ENCODE results near the gene AK1.

Gene AK1

DNA sequence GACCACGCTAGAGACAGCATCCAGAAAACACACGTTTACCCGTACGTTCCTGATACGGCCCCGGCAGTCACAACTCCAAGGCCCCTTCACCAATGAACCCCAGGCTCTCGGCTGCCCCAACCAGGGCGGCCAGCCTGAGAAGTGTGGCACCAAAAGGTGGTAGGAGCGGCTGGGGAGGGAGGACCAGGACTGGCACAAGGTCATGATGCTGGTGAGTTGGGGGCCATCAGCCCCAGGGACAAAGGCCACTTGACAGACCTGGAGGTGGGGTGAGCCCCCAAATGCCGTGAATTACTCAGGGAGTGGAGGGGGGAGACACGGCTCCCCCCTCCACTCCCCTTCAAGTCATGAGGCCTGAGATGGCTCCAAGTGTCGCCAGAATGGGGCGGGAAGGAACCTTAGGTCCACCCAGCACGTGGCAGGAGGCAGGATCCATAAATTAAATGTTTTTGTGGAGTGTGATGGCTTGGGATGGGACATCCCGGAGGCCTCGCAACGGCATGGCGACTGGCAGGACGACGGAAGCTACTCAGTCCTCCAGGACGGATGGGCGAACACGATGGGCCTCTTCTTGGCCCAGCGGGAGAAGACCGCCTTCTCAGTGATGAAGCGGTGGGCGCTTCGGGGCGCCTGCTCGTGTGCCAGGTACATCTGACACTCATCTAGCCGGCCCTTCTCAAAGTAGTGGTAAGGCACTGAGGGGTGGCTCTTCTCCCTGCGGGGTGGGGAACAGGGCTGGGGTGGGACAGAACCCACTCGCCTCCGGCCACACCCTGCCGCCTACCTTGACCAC is 30.6 kb upstream of the AK1 start:
- DNase-seq, result no peak

DNA sequence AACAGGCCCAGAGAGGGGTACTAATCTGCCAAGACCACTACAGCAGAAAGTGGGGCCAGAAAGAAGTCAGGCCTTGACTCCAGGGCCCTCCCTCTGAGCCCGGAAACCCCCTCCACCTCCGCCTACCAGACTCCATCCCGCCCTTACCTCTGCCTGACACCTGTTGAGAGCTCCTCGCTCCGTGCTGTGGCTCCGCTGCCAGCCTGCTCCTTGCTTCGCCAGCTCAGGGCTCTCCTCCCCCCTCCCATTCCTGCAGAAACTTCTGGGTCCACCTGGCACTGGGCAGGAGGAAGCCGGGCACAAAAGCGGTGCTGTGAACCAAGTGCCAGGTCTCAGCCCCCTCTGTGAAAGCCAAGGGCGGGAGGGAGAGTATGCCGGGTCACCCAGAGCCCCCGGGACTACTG is 28.3 kb upstream of the AK1 start:
- peak; percentile 80 for DNase-seq

DNA sequence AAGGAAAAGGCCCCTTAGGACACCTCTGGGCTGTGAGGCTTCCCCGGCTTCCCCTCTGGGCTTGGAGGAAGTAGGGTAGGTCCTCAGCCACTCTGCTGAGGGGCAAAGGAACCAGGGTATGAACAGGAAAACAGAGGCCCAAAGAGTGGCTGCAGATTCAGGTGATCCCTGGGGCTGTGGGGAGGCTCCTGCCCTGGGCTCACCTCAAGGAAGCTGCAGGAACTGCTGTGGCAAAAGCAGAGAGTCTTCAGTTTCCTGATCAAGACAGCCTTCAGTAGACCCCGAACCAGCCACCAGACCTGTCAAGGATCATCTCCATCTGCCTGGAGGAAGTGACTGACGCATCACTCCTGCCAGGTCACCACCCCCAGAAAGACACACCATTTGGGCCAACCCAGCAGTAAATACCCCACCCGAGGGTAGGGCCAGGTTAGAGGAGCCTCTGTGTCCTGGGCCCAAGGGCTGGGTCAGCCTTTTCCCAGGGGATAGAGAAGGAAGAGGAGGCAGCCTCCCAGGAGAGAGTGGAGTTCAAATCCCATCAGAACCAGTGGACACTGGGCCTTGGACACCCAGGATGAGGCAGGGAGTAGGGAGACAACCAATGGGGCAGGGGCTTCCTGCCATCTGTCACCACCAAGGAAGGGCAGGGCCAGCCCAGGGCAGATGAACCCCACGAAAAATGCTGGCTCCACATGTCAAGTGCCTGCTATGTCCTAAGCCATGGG is 27.7 kb upstream of the AK1 start:
- peak; percentile 73 for DNase-seq

DNA sequence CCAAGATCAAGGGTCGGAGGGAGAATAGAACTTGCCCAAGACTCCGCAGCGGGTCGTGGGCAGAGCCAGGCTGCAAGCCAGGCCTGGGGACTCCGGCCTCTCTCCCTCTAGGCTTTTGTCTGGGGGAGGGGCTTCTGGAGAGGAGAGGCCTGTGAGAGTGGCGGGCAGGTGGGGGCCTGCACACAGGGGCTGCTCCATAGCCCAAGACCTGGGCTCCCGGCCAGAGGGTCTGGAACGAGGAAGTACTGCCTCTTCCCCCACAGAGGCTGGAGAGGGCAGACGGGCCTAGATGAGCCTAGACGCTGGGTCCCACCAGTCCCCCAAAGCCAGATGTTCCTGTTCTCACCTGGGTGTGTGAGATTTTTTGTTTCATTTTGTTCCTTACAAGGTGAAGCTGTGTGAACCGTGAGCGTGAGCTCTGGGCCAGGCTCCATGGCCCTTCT is 27.1 kb upstream of the AK1 start:
- no peak for DNase-seq

DNA sequence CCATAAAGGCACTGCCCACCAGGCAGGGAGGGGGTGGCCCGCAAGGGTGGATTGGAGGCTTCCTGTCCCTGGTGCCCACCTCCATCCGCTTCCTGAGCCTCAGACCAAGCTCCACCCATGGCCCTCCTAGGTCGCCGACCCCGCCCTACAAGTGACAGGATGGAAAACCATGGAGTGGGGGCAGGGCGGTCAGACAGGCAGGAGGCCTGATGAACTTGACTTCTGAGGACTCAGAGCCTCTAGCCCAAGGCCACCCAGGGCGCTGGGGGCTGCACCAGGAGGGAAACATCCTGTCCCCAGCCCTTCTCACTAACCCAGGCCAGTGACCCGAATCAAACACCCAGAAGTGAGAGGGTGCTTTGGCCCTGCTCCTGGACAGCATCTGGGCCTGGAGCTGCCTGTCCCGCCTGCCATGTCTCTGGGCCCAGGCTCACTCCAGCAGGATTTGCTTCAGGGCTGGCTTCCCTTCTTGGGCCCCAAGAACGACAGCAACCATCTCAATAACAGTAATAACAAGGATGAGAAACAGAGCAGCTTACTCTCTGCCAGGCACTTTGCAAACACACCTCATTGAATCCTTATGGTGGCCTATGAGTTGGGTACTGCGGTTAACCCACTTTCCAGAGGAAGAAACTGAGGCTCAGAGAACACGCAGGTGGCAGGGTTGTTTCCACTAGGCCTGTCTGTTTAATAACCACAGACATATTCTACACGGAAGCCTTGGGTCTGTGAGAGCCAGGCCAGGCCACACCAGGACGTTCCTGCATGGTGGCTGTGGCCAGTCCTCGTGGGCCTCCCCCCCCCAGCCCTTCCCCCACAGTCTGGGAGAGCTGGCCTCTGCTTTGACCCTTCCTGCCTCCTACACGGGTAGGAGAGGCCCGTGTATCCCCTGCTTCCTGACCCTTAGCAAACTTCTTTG is 26.3 kb upstream of the AK1 start:
- DNase-seq, result peak; percentile 75

DNA sequence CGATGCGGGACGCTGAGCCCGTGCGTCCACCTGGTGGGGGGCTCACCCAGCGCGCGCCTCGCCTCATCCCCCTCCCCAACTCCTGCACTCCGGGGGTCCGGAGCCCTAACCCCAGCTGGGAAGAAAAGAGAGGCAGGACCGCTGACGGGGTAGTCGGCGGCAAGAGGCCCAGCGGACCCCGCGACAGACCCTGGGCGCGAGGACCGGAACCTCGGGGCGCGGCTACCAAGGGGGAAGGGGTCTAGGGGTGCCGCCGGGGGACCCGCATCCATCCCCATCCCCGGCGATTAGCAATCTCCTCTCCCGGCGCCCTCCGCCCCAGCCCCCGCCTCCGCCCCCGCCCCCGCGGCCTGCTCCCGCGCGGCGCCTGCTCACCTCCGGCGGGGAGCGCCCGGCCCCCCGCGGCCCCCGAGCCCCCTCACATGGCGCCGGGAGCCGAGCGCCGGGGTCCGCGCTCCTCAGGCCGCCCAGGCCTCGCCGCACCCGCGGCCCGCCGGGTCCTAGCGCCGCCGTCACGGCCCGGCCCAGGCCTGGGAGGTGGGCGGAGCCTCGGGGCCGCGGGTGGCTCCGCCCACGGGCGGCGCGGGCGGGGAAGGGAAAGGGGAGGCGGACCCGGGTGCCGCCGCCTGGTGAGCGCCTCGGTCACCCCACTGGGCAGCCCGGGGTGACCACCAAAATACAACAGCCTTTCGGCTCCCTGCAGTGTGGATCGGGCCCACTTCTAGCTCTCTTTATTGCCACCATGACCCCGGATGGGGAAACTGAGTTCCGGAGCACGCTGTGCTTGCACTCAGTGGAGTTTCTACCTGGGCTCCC is 21.9 kb upstream of the AK1 start, which contains the start of gene ST6GALNAC6:
Gene ST6GALNAC6 (minus strand): TSS at position 476 of the 816 bp plus-strand sequence. CDS start 1,622 bp downstream, outside the sequence.
- peak; percentile 75 for DNase-seq

DNA sequence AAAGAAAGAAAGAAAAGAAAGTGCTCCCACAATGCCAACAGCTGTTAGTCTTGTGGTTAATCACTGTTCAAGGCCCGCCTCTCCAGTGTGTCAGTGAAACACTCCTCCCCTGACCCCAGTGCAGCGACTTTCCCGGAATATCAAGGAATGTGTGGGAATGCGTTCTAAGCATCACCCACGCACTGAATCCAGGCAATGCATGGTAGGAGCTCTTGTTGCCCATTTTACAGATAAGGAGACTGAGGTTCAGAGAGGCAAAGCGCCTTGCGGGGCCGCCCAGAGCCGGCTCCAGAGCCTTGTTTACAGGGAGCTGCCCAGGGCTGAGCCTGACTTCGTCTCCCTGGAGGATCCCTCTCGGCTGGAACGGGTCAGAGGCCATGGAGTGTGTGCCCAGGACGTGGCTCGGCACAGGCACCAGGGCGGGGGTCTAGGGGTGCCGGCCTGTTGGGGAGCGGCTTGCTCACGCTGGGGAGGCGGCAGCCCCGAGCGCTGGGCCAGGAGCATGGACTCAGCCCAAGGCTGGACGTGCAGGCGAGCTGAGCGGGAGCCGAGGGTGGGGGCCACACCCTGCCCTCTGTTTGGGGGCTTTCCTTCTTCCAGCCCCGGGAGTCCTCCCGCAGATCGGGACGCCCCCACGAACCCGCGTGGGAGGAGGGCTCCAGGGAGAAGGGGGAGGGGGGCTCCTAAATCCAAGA is 21.1 kb upstream of the AK1 start:
- DNase-seq, result no peak

DNA sequence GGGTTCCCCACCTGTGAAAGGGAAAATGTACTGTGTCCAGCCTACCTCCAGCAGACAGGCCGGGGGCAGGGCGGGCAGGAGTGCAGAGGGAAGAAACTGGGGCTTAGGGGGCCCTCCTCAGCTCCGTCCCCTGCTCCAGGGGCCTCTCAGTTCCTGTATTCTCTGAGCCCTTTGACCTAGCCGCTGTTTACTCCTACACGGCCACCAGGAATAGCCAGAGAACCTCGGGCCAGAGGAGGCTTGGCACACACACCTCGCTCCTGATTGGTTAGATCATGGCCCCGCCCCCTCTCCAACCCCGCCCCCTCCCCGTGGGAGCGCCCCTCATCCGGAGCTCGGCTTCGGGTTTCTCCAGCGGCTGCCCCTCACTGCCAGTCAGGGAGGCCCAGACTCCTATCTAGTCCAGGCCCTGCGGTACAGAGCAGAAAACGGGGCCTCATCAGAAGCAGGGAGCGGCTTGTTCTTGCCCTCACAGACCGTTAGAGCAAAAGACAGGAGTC is 19.8 kb upstream of the AK1 start:
- DNase-seq, result peak; percentile 29

DNA sequence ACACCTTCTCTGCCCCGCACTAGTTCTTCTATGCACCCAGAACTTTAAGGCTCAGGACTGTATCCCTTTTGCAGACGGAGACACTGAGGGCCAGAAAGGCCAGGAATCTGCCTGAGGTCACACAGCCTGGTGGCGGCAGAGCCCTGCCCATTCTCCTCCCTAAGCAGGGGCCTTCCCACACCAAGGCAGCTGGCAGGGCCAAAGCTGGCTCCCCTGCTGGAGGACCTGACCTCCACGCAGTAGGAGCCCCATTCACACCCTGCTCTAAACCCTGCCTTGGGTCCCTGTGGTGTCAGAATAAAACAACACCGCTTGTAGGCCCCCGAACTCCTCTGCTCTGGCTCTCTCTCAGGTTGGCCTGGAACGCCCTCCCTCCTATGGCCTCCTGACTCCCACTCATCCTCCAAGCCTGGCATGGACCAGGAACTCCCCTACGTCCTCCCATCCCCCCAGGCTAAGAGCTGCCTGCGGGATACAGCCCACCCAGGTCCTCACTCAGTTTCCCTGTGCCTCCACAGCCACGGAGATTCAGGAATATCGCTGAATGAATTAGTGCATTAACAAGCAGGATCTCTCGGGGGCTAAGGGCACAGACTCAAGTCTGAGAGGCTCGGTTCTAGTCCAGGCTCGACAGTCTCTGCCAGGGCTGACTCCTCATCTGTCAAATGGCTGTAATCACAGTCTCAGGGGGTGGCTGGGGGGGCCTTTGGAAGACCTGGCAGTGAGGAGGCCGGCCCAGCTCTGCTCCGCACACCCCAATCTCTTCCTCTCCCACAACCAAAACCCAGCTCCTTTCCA is 19.1 kb upstream of the AK1 start:
- no peak for DNase-seq

DNA sequence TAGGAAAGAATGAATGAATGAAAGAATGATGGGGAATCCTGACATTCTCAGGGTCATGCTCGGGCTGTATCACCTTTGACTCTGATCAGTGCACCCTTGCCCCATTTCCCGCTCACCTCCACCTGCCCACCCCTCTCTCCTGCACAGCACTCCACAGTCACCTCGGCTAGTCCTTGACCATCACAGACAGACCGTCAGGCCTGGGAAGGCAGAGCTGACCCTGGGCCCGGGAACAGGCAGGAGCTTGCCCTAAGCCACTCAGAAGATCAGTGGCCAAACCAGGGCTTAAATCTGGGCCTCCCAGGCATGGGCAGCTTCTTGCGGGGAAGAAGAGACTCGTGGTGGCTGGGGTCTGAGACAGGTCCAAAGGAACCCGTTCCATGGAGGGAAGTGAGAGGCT is 18.3 kb upstream of the AK1 start:
- DNase-seq, result no peak

DNA sequence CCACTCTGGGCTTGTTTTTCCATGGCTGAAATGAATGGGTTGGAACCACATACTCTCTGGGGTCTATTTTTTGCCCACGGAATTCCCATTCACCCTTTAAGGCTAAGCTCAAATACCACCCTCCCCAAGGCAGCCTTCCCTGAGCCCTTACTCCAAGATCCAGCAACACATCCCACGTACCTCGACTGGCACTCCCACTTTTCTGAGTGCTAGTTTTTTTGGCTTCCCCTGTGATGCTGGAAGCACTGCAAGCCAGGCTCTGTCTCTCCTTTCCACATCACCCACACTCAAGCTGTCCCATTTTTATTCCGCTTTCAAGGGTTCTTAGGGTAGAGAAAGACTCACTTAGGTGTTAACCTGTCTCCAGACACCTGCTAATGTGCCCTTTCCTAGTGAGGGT is 15.9 kb upstream of the AK1 start:
- no peak for DNase-seq

DNA sequence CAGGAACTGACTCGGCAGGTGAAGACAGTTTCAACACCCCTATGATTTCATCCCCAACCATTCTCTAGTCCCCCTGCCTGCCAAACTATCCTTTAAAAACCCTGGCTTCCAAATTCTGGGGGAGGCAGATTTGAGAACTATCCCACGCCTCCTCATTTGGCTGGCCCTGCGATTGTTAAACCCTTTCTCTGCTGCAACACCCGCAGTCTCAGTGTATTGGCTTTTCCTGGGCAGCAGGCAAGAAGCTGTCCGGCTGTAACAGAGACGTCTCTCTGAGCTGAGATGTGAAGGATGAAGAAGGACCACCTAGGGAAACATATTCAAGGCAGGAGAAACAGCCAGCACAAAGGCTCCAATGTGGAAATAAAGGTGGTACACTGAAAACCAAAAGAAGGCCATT is 15.4 kb upstream of the AK1 start:
- DNase-seq, result no peak

DNA sequence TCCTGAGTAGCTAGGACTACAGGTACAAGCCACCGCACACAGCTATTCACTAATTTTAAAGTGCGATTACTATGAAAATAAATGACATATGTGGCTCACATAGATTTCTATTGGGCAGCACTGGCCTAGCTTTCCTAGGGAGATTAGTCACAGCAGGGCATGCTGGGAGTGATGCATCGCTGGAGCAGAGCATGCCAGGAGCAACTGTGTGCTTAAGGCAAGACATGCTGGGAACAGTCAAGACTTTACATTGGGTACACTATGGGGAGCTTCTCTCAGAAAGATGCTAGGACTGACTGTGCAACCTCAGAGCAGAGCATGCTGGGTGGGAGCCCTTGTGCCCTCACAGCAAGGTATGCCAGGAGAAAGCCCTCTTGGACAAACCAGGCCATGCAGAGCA is 12.6 kb upstream of the AK1 start:
- no peak for DNase-seq

DNA sequence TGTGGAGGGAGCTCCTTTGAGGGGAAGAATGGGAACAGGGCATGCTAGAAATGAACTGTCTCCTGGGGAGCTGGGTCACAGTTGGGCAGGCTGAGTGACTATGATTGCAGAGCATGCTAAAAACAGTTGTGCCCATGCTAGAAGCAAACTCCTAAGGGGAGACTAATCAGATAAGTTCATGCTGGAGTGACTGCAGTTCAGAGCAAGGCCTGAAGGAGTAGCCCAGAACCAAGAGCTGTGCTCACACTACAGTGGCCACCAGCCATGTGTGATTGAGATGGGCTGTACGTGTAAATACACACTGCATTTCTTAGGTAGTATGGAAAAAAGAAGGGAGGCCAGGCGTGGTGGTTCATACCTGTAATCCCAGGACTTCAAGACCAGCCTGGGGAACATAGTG is 10.3 kb upstream of the AK1 start:
- DNase-seq, result no peak

DNA sequence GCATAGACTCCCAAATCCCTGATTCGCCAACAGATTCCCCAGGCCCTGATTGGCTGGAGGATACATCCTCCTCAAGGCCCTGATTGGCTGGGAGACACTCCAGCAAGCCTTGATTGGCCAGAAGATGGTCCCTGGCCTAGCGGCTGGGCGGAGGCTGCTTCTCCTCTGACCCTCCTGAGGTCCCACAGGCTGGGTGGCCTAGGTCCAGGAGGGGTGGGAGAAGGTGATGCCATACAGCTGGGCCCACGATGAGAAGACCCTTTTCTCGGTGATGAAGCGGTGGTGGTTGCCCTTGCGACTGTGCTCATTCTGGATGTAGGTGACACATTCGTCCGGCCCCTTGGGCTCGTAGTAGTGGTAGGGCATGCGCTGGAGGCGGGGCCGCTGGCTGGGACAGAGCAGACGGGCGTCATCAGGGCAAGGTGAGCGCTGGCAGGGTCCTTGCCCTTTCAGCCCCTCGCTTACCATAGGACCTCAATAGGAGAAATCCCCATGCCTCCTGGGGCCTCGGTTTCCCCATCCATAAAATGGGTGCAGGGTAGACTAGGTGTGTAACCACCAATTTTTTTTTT is 9.0 kb upstream of the AK1 start:
- no peak for DNase-seq

DNA sequence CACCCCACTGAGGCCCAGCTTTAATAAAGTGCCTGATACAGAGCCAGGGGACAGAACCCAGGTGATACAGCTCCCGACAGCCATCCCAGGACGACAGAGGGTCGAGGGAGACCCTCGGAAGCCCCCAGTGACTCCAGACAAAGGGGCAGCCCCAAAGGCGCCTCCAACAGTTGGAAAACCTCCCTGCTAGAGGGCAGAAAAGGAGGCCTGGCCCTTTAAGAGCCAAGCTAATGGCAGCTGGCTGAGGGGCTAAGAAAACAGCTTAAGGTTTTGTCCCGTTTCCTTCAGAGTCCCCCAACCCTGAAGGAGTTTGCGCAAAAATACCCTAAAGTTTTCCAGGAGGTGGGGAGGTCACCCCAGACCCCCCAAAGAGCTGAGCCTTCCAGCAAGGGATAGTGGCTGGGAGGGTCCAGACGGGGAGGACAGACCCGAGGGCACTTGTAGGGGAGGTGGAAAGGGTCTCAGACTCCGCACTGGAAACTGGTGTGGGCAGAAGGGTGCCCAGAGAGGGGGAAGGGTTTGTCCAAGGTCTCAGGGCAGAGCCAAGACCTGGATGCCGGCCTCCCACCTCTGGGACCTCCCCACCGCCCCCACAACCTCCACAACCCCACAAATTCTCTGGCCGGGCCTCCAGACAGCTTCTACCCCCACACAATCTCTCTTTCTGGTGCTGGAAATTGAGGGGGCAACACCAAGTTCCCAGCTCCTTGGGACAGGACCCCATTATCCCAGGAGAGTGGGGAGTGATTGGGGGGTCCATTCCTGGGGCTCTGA is 8.2 kb upstream of the AK1 start:
- DNase-seq, result no peak

DNA sequence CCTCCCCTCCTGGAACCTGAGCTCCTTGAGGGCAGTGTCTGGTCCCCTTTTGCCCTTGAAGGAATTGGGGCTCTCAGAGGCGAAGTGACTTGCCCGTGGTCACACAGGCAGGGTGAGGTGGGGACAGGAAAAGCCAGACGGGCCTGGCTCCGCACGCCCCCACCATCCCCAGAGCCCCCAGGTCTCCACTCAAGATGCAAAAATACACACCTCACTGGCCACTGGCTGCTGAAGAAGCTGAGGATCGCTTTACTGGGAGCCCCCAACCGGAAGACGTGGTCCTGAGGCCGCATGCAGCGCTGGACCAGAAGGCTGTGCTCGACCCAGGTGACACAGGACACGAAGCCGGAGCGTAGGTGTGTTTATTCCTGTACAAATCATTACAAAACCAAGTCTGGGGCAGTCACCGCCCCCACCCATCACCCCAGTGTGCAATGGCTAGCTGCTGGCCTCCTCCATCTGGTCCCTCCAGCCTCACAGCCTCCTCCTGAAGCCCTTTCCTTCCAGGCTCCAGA is 7.6 kb upstream of the AK1 start:
- no peak for DNase-seq

DNA sequence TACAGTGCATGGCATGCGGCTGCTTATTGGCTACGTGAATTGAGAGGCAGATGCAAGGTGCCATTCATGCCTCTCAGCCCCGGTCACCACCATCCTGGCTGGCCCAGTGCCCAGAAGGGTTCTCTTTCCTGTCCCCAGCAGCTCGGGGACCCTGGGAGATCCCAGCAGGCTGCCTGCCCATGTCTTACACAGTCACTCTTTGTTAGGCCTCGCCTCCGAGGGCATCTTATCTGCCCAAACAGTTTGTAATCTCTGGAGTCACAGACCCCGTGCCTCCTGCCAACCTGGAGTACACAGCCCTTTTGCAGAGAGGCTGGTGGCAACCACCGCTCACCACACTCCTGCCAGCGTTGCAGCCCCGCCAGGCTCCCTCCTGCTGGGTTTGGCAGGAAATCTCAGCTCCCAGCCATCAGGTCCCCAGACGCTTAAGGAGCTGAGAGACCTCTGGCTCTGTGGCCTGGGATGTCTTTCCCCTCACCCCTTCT is 7.0 kb upstream of the AK1 start:
- DNase-seq, result no peak

DNA sequence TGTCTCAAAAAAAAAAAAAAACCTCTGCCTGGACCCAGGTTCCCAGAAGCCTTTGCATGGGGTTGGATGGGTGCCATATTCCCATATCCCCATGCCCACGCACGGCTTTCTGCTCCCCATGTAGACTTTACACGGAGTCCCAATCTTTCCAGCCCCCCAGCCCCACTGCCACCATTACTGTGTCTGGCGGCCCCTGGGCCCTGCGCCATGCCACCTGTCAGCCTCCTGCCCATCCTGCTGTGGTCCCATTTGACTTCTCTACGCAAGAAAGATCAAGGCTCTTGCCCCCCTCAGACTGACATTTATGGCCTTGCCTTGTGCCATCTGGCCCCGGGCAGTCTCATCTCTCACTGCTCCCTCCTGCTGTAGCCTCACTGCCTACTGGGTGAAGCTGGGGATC is 6.5 kb upstream of the AK1 start:
- DNase-seq, result no peak
